ENCODE measurements around the gene FGF8. TPM values are rescaled to one million over a fixed set of nuclear protein-coding genes. Genes with fewer than 3 reads are reported as not detected.

Gene FGF8
- total RNA-seq, 2 experiments from 2014 or later: not detected

DNA sequence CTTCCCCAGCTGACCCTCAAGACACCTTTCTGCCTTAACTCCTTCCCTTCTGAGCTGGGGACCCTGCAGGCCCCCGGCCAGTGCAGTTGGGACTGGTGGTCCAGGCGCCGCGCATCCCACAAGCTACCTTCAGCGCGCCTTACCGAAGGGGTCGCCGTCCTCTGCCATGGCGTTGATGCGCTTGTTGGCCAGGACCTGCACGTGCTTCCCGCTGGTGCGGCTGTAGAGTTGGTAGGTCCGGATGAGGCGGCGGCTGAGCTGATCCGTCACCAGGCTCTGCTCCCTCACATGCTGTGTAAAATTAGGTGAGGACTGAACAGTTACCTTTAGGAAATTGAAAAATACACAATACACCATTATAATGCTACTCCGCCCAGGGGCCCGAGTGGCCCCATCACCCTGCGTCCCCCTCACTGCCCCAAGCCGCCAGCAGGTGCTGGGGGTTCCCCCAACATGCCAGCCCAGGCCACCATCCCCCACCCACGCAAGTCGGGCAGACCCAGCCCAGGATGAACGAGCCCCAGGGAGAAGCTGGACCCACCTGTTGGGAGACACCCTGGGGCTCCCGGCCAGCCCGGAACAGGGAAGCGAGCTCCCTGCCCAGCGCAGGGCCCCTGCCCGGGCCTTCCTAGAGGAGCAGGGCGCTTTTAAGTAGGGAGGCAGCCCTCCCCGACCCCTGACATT, 1.2 kb downstream of the FGF8 start:
- POLR2A ChIA-PET: interaction anchor here (2.4 kb wide), 1 partner anchor 8 kb away, joined by 7 read pairs; the partner anchor contains the start of gene NPM3
- Mint-ChIP-seq H3K9me3 (no peaks in the 10 kb centered on the region), H3K4me3 (no peak overlapping the region), H3K27me3 (peaks cover 68% of the 10 kb centered on the region), H3K4me1 (ENCODE audit: low read depth) (peaks cover 26% of the 10 kb centered on the region), H3K36me3 (peaks cover 15% of the 10 kb centered on the region), H3K27ac (no peak overlapping the region)
- intact Hi-C loops (cut with micrococcal nuclease): no loop called here
- CTCF ChIA-PET: interaction anchor here (0.5 to 4.7 kb wide), 6 partner anchors 8 to 922 kb away, joined by 3 to 39 read pairs (median 5); partner anchors contain the start of gene NPM3
- DNase-seq: no peak

- Mint-ChIP-seq H3K4me3 (no peak overlapping the region), H3K9me3 (no peaks in the 10 kb centered on the region), H3K27me3 (peaks cover 67% of the 10 kb centered on the region), H3K36me3 (peaks cover 13% of the 10 kb centered on the region), H3K4me1 (ENCODE audit: low read depth) (peaks cover 19% of the 10 kb centered on the region), H3K27ac (no peak overlapping the region)
- DNase-seq: no peak
- intact Hi-C loops (cut with micrococcal nuclease): no loop called here
- ChIA-PET POLR2A (interaction anchor here (0.7 to 2.4 kb wide), 2 partner anchors 9 to 179 kb away, joined by 3 to 7 read pairs; partner anchors contain the start of gene NPM3), CTCF (interaction anchor here (0.7 to 4.7 kb wide), 9 partner anchors 8 to 632 kb away, joined by 3 to 39 read pairs (median 5); partner anchors contain the start of gene NPM3)
Observed at GRCh38 chr10:101773923-101774588, 1.9 kb downstream of the FGF8 start.

DNA sequence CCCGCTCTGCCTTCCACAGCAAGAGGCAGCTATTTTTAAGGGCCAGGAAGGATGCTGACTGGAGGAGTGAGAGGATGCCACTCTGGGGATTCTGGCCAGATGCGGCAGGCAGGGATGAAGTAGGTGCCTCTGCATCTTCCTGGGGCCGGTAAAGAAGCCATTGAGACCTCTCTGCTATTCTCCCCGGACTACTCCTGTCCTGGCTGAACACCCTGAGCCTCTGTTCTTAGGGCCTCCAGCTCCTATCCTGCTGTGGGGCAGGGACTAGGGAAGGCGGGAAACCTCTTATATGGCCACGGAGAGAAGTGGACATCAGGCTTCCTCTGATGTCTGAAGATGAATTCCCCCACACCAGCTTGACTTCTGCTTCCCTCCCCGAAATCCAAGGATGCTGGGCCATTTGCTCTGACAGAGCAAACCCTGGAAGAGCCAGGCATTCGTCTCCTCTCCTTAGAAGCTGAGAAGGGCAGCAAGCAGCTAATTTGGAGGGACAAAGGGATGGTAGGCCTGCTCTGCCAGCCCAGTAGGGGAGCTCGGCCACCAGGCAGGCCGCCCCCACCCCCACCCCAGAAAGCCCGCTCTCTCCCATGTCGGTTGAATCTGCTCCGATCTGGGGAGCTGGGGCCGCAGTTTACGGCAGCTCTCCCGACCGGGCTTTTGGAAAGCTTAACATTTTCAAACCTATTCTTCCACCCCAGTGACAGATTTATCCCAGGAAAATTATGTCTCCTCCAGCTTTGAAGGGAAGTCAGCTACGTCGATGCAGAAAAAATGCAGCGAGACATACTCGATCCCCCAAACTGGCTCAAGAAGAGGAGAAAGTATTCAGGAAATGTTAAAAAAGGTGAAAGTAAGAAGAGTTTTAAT, 2.8 kb downstream of the FGF8 start:
- CTCF ChIA-PET: interaction anchor here (0.7 to 4.7 kb wide), 9 partner anchors 9 to 631 kb away, joined by 3 to 39 read pairs (median 4); partner anchors contain the start of gene NPM3
- Mint-ChIP-seq H3K27ac (no peak overlapping the region), H3K36me3 (peaks cover 9% of the 10 kb centered on the region), H3K9me3 (no peaks in the 10 kb centered on the region), H3K4me1 (ENCODE audit: low read depth) (peaks cover 15% of the 10 kb centered on the region), H3K4me3 (no peak overlapping the region), H3K27me3 (peaks cover 66% of the 10 kb centered on the region)
- DNase-seq: no peak
- POLR2A ChIA-PET: interaction anchor here (0.7 to 2.4 kb wide), 3 partner anchors 10 to 178 kb away, joined by 3 to 7 read pairs (median 3); partner anchors contain the start of gene NPM3
- intact Hi-C loops (cut with micrococcal nuclease): no loop called here

- H3K4me3 Mint-ChIP-seq: no peak overlapping the region
- intact Hi-C loops (cut with micrococcal nuclease): no loop called here
- POLR2A ChIA-PET: interaction anchor here (1.2 kb wide), 1 partner anchor 10 kb away, joined by 3 read pairs; no protein-coding TSS in a partner anchor
Observed at GRCh38 chr10:101772017-101772894, 3.7 kb downstream of the FGF8 start.

DNA sequence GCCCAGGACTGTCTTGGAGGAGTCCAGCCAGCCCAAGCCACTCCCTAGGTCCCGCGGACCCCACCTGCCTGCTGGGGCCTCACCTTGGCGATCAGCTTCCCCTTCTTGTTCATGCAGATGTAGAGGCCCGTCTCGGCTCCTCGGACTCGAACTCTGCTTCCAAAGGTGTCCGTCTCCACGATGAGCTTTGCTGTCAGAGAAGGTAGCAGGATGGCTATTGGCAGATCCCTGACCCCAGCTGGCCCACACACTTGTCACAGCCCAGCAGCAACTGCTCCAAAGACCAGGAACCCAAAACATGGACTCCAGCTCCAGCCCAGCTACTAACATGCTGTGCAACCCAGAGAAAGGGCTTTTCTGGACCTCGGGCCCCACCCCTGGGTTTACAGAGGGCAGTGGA, 4.5 kb downstream of the FGF8 start:
- no peaks in the 10 kb centered on the region for H3K9me3 Mint-ChIP-seq
- intact Hi-C loops (cut with micrococcal nuclease): no loop called here
- ChIA-PET CTCF (interaction anchor here (3.2 to 4.7 kb wide), 2 partner anchors 11 to 169 kb away, joined by 17 to 39 read pairs; partner anchors contain the start of gene NPM3), POLR2A (no interaction called here)
- no peak for DNase-seq
- no peaks in the 10 kb centered on the region for H3K36me3 Mint-ChIP-seq
- H3K4me3 Mint-ChIP-seq: no peak overlapping the region
- no peak overlapping the region for H3K27ac Mint-ChIP-seq
- H3K4me1 Mint-ChIP-seq (ENCODE audit: low read depth): peaks cover 11% of the 10 kb centered on the region
- H3K27me3 Mint-ChIP-seq: peaks cover 56% of the 10 kb centered on the region

More at GRCh38 chr10:101772017-101772894, 3.7 kb downstream of the FGF8 start:
- DNase-seq: no peak
- H3K36me3 Mint-ChIP-seq: peaks cover 1% of the 10 kb centered on the region
- H3K4me1 Mint-ChIP-seq (ENCODE audit: low read depth): peaks cover 15% of the 10 kb centered on the region
- H3K9me3 Mint-ChIP-seq: no peaks in the 10 kb centered on the region
- H3K27ac Mint-ChIP-seq: no peak overlapping the region
- CTCF ChIA-PET: interaction anchor here (0.7 to 4.7 kb wide), 5 partner anchors 10 to 171 kb away, joined by 3 to 39 read pairs (median 7); partner anchors contain the start of gene NPM3
- peaks cover 57% of the 10 kb centered on the region for H3K27me3 Mint-ChIP-seq

DNA sequence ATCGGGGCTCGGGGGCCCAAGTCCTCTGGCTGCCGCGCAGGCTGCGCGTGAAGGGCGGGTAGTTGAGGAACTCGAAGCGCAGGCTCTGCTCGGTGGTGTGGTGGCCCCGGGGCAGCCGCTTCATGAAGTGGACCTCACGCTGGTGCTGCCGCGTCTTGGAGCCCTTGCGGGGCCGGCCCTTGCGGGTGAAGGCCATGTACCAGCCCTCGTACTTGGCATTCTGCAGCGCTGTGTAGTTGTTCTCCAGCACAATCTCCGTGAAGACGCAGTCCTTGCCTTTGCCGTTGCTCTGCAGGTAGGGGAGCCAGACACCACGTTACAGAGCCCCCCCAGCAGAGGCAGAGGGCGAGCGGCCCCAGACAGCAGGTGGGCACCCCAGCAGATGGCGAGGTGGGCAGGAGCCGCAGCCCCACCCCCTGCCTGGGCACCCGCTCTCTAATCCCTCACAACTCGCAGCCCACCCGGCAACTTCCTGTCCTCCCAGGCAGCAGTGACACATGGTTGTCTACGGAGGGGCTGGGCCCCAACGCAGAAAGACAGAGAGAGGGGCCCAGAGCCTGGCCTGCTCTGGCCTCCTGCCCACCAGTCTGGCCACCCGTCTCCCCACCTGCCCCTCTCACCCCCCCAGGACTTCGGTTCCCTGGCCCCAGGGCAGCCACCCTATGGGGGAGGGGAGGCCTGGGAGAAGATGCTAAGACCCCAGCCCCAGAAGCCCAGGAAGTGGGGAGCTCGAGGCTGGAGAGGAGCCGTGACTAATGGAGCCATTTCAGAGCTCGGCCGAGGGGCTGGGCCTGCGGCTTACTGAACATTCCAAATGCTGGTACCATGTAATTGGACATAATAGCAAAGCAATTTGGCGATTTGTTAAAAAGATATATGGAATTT, 5.3 kb downstream of the FGF8 start:
- intact Hi-C loops (cut with micrococcal nuclease): no loop called here
- H3K27me3 Mint-ChIP-seq: peaks cover 62% of the 10 kb centered on the region
- H3K36me3 Mint-ChIP-seq: no peaks in the 10 kb centered on the region
- H3K9me3 Mint-ChIP-seq: no peaks in the 10 kb centered on the region
- DNase-seq: no peak
- ChIA-PET CTCF (interaction anchor here (1.9 to 4.7 kb wide), 2 partner anchors 11 to 12 kb away, joined by 9 to 39 read pairs; partner anchors contain the start of gene NPM3), POLR2A (no interaction called here)
- peaks cover 11% of the 10 kb centered on the region for H3K4me1 Mint-ChIP-seq (ENCODE audit: low read depth)
- H3K27ac Mint-ChIP-seq: no peak overlapping the region
- H3K4me3 Mint-ChIP-seq: no peak overlapping the region

DNA sequence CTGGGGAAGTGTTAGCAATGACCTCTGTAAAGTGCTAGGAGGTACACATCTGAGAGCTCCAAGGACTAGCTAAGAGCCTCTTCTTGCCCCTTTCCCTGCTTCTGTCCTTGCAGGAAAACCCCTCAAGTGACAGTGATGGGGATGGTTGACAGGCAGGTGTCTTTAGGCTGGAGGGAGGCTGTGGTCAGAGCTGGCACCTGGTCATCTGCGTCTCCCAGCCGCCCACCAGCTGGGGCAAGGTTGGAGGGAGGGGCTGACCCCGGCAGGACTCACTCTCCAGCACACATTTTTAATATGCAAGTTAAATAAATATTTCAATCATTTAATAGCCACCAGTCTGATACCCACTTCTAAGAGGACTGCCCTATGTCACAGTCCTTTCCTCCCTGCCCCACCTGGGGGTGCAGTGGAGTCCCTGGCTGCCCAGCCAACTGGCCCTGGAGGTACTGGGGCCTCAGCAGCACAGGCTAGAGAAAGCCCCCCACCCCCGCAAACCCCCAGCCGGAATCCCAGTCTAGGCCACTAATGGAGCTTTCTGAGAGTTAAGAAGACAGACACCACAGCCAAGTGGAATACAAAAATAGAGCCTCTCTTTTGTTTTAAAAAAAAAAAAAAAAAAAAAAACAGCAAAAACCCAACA, 6.3 kb downstream of the FGF8 start:
- intact Hi-C loops (cut with micrococcal nuclease): no loop called here
- Mint-ChIP-seq H3K4me3 (no peak overlapping the region), H3K4me1 (ENCODE audit: low read depth) (peaks cover 8% of the 10 kb centered on the region), H3K27ac (no peak overlapping the region), H3K27me3 (peaks cover 56% of the 10 kb centered on the region), H3K36me3 (no peaks in the 10 kb centered on the region), H3K9me3 (no peaks in the 10 kb centered on the region)
- ChIA-PET CTCF (interaction anchor here (1.2 to 1.9 kb wide), 2 partner anchors 12 to 167 kb away, joined by 4 to 9 read pairs; no protein-coding TSS in a partner anchor), POLR2A (no interaction called here)
- DNase-seq: no peak

- H3K36me3 Mint-ChIP-seq: no peaks in the 10 kb centered on the region
- intact Hi-C loops (cut with micrococcal nuclease): no loop called here
- no peaks in the 10 kb centered on the region for H3K9me3 Mint-ChIP-seq
- no peaks in the 10 kb centered on the region for H3K4me1 Mint-ChIP-seq (ENCODE audit: low read depth)
- ChIA-PET POLR2A (no interaction called here), CTCF (interaction anchor here (0.5 to 1.9 kb wide), 3 partner anchors 12 to 233 kb away, joined by 3 to 9 read pairs (median 4); no protein-coding TSS in a partner anchor)
- no peak for DNase-seq
- no peak overlapping the region for H3K4me3 Mint-ChIP-seq
- H3K27me3 Mint-ChIP-seq: peaks cover 49% of the 10 kb centered on the region
- no peak overlapping the region for H3K27ac Mint-ChIP-seq
Observed at GRCh38 chr10:101768791-101769170, 7.1 kb downstream of the FGF8 start.

- Mint-ChIP-seq H3K27me3 (peaks cover 43% of the 10 kb centered on the region), H3K4me1 (ENCODE audit: low read depth) (no peaks in the 10 kb centered on the region), H3K36me3 (no peaks in the 10 kb centered on the region), H3K4me3 (no peak overlapping the region), H3K9me3 (no peaks in the 10 kb centered on the region), H3K27ac (no peak overlapping the region)
- ChIA-PET POLR2A (no interaction called here), CTCF (interaction anchor here (1.2 to 1.9 kb wide), 2 partner anchors 13 to 166 kb away, joined by 4 to 9 read pairs; no protein-coding TSS in a partner anchor)
- intact Hi-C loops (cut with micrococcal nuclease): no loop called here
- DNase-seq: no peak
Observed at GRCh38 chr10:101767966-101768790, 7.7 kb downstream of the FGF8 start.
